ENCODE data around the gene CBFA2T2. TPM values are rescaled to one million over a fixed set of nuclear protein-coding genes. Genes with fewer than 3 reads are reported as not detected.
"Not testable (repeated sequence)": the region's sequence is repeated elsewhere in the genome, so short reads cannot be mapped to it uniquely, and the experiment has no call there.

The CBFA2T2 gene
- total and polyA plus RNA-seq, 8 donors: 2.9 to 29.9 (median 12.0) TPM

DNA sequence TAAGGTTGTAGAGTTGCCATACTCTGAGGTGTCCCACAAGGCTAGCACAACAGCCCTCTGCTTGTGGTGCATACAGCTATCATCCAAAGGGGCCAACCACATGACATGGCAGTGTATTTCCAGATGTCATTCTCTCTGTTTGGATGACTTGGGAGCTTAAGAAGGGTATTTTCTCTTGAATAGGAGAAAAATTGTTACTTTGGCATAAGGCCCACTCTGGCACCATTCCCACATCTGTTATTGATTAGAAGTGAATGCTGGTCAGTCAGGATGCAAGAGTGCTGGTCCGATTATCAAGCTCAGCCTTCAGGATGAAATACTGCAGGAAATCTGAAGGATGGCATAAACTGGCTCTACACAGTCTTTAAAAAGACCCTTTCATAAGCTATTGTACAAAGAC lies 88.6 kb downstream of the CBFA2T2 start:
- Histone ChIP-seq H3K27ac (no peak overlapping the region), H3K27me3 (no peaks in the 10 kb centered on the region), H3K9me3 (no peaks in the 10 kb centered on the region), H3K4me1 (peaks cover 7 to 46% (median 23%) of the 10 kb centered on the region in 4 donors), H3K4me3 (no peak overlapping the region), H3K36me3 (no peaks in the 10 kb centered on the region)
- intact Hi-C loops (cut with DNase I; ENCODE audit: low total_unique reads): no loop called here
- WGBS, 5 donors: 52 to 84% (median 72%) methylated on average over 1 of the region's 1 CpG
- peak in 1 of 2 donors; percentile 37 for DNase-seq
- no peak for TF ChIP-seq POLR2AphosphoS5 (IDR thresholded peaks at IDR 0.05)
- TF ChIP-seq EP300 (IDR thresholded peaks at IDR 0.05): no peak

DNA sequence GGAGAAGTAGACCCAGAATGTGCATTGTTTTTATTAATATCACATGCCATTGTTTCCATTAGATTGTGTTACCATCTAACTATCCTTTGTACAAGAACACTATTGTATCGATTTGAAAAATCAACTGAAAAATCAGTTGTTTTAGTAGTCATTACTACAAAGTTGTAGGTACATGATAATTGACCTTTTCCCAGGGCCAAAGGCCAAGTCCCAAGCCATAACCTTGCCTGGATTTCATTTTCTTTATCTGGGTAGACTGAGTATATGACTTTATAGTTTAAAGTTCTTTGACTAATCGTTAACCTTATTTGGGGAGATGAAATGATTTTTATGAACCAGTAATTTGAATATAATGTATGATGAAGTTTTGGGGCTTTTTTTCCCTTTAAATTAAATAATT lies 93.2 kb downstream of the CBFA2T2 start:
- Histone ChIP-seq H3K36me3 (no peaks in the 10 kb centered on the region), H3K4me1 (peaks cover 0 to 19% (median 6%) of the 10 kb centered on the region in 4 donors), H3K27me3 (no peaks in the 10 kb centered on the region), H3K9me3 (no peaks in the 10 kb centered on the region), H3K4me3 (no peak overlapping the region), H3K27ac (no peak overlapping the region)
- DNase-seq: no peak
- intact Hi-C loops (cut with DNase I; ENCODE audit: low total_unique reads): no loop called here
- 92 to 98% (median 93%) methylated on average over 2 of the region's 2 CpGs for WGBS, 5 donors
- TF ChIP-seq POLR2A (IDR thresholded peaks at IDR 0.05) (no peak), POLR2AphosphoS5 (IDR thresholded peaks at IDR 0.05) (no peak), EP300 (IDR thresholded peaks at IDR 0.05) (no peak)
- TF ChIP-seq, protein P1, sequence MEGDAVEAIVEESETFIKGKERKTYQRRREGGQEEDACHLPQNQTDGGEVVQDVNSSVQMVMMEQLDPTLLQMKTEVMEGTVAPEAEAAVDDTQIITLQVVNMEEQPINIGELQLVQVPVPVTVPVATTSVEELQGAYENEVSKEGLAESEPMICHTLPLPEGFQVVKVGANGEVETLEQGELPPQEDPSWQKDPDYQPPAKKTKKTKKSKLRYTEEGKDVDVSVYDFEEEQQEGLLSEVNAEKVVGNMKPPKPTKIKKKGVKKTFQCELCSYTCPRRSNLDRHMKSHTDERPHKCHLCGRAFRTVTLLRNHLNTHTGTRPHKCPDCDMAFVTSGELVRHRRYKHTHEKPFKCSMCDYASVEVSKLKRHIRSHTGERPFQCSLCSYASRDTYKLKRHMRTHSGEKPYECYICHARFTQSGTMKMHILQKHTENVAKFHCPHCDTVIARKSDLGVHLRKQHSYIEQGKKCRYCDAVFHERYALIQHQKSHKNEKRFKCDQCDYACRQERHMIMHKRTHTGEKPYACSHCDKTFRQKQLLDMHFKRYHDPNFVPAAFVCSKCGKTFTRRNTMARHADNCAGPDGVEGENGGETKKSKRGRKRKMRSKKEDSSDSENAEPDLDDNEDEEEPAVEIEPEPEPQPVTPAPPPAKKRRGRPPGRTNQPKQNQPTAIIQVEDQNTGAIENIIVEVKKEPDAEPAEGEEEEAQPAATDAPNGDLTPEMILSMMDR (IDR thresholded peaks at IDR 0.05): no peak

DNA sequence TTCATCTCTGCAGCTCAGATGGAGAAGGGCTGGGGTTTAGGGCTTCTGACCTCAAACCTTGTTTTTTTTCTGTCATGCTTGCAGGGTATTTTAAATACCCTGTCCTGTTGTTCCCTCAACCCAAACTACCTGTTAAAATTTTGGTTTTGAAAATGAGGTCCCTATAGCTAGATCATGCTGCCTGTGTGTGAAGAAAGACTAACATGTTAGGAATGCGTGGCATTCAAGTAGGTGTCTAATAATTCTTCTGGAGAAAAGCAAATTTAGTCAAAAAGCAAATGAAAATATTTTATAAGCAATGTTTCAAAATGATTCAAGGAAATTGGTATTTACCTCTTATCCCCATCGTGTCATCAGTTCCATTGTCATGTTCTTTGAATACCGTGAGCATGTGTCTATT lies 95.1 kb downstream of the CBFA2T2 start:
- no peaks in the 10 kb centered on the region for H3K36me3 ChIP-seq
- H3K27me3 ChIP-seq: no peaks in the 10 kb centered on the region
- H3K4me1 ChIP-seq: peaks cover 0 to 12% (median 5%) of the 10 kb centered on the region in 4 donors
- no peak for DNase-seq
- no peak overlapping the region for H3K4me3 ChIP-seq
- intact Hi-C loops (cut with DNase I; ENCODE audit: low total_unique reads): no loop called here
- 89 to 97% (median 96%) methylated on average over 3 of the region's 3 CpGs for WGBS, 5 donors
- TF ChIP-seq POLR2A (IDR thresholded peaks at IDR 0.05): no peak
- TF ChIP-seq EP300 (IDR thresholded peaks at IDR 0.05): no peak
- TF ChIP-seq POLR2AphosphoS5 (IDR thresholded peaks at IDR 0.05): no peak
- TF ChIP-seq, protein P1 (IDR thresholded peaks at IDR 0.05): no peak
- no peak overlapping the region for H3K27ac ChIP-seq
- H3K9me3 ChIP-seq: no peaks in the 10 kb centered on the region

DNA sequence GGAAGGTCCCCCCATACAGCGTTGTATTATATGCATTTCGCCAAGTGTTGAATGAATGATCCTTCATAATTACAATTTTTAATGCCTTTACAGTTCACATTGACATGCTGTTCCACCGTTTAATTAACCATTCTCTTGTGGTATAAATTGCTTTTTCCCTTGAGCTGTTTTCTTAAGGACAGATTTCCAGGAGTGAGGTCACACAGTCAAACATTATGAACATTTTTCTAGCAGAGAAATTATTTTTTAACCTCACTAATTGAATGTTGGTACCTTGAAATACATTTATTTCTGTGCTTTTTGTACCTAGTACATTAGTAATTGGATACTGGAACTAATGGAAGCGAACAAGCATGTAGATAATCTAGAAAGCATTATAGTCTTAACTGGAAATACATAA lies 95.5 kb downstream of the CBFA2T2 start:
- TF ChIP-seq, protein P1 (IDR thresholded peaks at IDR 0.05): no peak
- TF ChIP-seq POLR2A (IDR thresholded peaks at IDR 0.05) (no peak), EP300 (IDR thresholded peaks at IDR 0.05) (no peak), POLR2AphosphoS5 (IDR thresholded peaks at IDR 0.05) (no peak)
- no peaks in the 10 kb centered on the region for H3K27me3 ChIP-seq
- peaks cover 0 to 12% (median 5%) of the 10 kb centered on the region in 4 donors for H3K4me1 ChIP-seq
- WGBS, 5 donors: 90 to 98% (median 93%) methylated on average over 4 of the region's 4 CpGs
- H3K9me3 ChIP-seq: no peaks in the 10 kb centered on the region
- DNase-seq: no peak
- intact Hi-C loops (cut with DNase I; ENCODE audit: low total_unique reads): no loop called here
- no peaks in the 10 kb centered on the region for H3K36me3 ChIP-seq
- no peak overlapping the region for H3K27ac ChIP-seq
- H3K4me3 ChIP-seq: no peak overlapping the region

DNA sequence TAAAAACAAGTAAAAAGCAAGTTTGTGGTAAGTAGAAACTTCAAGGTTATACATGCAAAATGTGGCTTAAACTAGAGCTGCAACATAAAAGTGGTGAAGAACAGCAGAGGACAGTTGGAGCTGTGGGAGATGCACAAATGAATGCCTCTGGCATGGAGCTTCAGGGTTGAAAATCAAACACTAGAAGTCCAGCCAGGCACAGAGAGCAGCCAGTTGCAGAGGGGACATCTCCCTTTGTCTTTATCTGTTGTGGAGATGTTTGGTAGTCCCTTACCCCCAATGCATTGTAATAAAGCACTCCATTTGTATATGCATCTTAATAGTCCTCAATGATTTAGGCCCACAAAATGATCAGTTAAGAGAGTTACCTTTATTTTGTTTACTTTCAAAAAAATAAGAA lies 99.2 kb downstream of the CBFA2T2 start:
- no peak for DNase-seq
- Histone ChIP-seq H3K27ac (no peak overlapping the region), H3K36me3 (no peaks in the 10 kb centered on the region), H3K4me3 (no peak overlapping the region), H3K27me3 (no peaks in the 10 kb centered on the region), H3K9me3 (no peaks in the 10 kb centered on the region), H3K4me1 (peaks cover 0 to 16% (median 8%) of the 10 kb centered on the region in 4 donors)
- intact Hi-C loops (cut with DNase I; ENCODE audit: low total_unique reads): no loop called here
- TF ChIP-seq, protein P1 (IDR thresholded peaks at IDR 0.05): no peak

DNA sequence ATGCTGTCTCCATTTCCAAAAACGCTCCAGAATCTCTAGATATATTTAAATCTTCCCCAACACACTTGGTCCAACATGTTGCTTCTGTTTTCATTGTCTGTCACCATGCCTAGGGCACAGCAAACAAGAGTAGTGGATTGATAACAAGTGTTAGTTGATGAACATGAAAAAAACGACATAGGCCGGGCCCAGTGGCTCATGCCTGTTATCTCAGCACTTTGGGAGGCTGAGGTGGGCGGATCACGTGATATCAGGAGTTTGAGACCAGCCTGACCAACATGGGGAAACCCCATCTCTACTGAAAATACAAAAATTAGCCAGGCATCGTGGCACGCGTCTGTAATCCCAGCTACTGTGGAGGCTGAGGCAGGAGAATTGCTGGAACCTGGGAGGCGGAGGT lies 102.0 kb downstream of the CBFA2T2 start:
- intact Hi-C loops (cut with DNase I; ENCODE audit: low total_unique reads); H3K4me3 ChIP-seq; DNase-seq; H3K9me3 ChIP-seq; H3K27me3 ChIP-seq; H3K27ac ChIP-seq; H3K36me3 ChIP-seq: not testable (repeated sequence)
- H3K4me1 ChIP-seq: peaks cover 0 to 20% (median 4%) of the 10 kb centered on the region in 4 donors
- 68 to 75% (median 73%) methylated on average over 9 of the region's 9 CpGs for WGBS, 5 donors

Data from stomach (tissue), 9 donors.